ENCODE data around the gene IZUMO2. TPM values are rescaled to one million over a fixed set of nuclear protein-coding genes. Genes with fewer than 3 reads are reported as not detected.

Gene IZUMO2
- total RNA-seq, 4 donors from 2014 or later = not detected

DNA sequence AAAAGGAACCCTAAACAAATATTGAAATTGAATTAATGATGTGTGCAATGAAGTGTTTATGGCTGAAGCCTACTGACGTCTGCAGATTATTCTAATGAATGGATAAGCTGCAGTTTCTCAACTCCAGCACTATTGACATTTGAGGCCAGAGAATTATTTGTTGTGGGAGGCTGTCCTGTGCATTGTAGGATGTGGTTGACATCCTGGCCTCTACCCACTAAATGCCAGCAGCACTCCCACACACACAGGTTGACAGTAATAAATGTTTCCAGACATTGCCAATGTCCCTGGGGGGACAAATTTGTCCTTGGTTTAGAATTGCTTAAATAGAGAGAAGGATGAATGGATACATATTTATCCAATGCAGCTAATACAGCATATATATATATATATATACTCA lies 21.1 kb upstream of the IZUMO2 start:
- ATAC-seq (ENCODE audit: low FRiP score) (no peak), DNase-seq (ENCODE audit: low spot score) (no peak)
- TF ChIP-seq, protein P1, sequence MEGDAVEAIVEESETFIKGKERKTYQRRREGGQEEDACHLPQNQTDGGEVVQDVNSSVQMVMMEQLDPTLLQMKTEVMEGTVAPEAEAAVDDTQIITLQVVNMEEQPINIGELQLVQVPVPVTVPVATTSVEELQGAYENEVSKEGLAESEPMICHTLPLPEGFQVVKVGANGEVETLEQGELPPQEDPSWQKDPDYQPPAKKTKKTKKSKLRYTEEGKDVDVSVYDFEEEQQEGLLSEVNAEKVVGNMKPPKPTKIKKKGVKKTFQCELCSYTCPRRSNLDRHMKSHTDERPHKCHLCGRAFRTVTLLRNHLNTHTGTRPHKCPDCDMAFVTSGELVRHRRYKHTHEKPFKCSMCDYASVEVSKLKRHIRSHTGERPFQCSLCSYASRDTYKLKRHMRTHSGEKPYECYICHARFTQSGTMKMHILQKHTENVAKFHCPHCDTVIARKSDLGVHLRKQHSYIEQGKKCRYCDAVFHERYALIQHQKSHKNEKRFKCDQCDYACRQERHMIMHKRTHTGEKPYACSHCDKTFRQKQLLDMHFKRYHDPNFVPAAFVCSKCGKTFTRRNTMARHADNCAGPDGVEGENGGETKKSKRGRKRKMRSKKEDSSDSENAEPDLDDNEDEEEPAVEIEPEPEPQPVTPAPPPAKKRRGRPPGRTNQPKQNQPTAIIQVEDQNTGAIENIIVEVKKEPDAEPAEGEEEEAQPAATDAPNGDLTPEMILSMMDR (IDR thresholded peaks at IDR 0.05) = no peak

DNA sequence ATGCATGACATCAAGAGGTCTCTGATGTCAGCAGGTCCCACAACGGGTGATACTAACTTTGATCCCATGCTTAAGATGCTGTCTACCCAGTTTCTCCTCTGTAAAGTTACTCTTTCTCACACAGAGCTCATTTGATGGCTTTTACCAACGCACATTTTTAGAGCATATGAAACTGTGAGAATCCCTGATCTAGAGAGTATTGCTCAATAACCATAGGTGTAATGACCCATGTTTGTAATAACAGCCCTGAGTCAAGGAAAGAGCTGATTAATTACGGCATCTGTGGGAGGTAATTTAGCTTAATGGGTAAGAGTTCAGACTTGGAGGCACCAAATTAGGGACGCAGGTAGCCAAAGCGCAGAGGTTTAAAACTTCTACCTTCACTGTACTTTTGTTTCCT lies 18.0 kb upstream of the IZUMO2 start:
- TF ChIP-seq, protein P1 (IDR thresholded peaks at IDR 0.05) = no peak
- no peak for DNase-seq (ENCODE audit: low spot score)
- ATAC-seq (ENCODE audit: low FRiP score) = no peak

DNA sequence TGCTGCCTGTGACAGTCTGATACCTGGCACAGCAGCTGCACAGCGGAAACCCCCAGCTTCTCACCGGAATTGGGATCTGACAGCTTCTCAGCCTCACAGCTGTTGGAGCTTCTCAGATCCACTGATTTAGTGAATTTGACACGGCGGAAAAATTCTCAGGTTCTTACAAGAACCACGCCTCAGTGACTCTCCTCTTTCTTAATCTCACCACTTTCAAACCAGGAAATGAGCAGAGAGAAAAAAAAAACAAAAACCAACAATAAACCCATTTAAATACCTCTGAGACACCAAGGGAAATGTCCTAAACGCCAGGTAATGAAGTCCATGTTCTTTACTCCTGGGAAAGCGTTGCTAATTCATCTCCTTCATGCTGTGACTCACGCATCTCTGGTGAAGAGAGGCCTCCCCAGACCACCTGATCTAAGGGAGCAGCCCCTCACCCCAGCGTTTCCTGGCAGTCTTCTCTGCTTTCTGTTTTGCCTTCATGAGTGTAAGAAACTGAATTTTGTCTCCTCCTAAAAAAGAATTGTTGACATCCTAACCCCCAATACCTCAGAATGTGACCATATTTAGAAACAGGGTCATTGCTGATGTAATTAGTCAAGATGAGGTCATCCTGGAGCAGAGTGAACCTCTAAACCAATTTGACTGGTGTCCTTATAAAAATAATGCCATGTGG lies 15.9 kb upstream of the IZUMO2 start:
- ATAC-seq (ENCODE audit: low FRiP score) (no peak), DNase-seq (ENCODE audit: low spot score) (no peak)
- TF ChIP-seq, protein P1 (IDR thresholded peaks at IDR 0.05) = no peak

DNA sequence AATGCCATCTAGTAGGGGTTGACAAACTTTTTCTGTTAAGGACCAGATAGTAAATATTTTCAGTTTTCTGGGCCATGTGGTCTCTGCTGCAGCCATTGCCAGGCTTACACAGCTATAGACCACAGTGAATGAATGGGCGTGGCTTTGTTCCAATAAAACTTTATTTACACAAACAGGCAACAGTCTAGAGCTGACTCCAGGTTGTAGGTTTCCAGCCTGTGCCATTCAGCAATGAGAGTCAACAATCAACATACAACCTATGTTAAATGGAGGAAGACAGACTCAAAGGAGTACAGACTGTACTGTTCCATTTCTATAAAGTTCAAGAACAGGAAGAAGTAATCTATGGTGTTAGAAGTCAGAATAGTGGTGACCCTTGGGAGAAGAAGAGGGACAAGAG lies 15.2 kb upstream of the IZUMO2 start:
- TF ChIP-seq, protein P1 (IDR thresholded peaks at IDR 0.05) = no peak
- ATAC-seq (ENCODE audit: low FRiP score) (no peak), DNase-seq (ENCODE audit: low spot score) (no peak)

DNA sequence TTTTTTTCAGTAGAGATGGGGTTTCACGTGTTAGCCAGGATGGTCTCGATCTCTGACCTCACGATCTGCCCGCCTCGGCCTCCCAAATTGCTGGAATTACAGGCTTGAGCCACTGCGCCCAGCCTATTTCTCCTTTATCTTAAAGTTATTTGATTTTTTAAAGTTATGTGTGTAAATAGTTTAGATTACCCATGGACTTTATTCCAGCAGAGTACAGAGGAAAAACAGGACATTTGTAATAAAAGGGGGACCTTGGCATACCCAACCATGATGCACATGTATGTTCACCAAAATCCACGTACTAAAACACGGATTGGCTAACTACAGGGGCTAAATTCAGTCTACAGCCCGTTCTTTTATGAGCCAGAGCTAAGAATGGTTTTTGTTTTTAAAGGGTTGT lies 13.7 kb upstream of the IZUMO2 start:
- TF ChIP-seq, protein P1 (IDR thresholded peaks at IDR 0.05) = no peak
- DNase-seq (ENCODE audit: low spot score) (no peak), ATAC-seq (ENCODE audit: low FRiP score) (no peak)

DNA sequence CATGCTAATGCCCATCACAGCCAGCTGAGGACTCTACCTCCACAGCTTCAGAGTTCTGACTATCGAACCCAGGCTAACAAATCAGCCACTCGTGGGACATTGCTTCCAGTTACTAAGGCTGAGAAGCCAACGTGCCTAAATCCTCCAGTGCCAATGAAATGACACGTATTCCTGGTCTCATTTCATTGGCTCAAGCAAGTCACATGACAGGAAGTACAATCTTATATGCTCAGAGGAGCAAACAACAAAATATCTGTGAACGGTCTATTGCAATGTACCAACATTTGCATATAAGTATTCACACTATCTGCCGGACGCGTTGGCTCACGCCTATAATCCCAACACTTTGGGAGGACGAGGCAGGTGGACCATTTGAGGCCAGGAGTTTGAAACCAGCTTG lies 12.8 kb upstream of the IZUMO2 start:
- no peak for DNase-seq (ENCODE audit: low spot score)
- TF ChIP-seq, protein P1 (IDR thresholded peaks at IDR 0.05) = no peak
- no peak for ATAC-seq (ENCODE audit: low FRiP score)

DNA sequence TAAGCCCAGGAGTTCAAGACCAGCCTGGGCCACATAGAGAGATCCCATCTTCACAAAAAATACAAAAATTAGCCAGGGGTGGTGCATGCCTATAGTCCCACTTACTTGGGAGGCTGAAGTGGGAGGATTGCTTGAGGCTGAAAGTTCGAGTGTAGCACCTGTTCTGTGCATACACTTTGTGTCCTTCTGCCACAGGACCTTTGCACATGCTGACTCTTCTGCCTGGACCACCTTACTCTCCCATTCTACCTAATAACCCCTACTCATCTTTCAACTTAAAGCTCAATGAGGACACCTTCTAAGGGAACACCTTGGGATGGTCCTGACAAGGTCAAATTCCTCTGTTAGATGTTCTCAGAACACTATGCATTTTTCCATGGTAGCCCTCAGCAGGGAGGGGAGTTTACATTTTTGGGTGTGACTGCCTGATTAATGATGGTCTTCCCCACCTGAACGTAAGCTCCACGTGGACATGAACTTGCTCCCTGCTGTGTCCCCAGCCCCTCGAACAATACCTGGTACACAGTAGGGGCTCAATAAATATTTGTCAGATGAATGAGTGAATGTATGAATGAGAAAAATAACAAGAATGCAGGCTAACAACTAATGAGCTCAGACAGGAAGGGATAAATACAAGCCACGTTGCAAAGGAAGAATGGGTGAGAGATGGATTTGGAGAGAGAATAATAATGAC lies 11.2 kb upstream of the IZUMO2 start:
- TF ChIP-seq, protein P1 (IDR thresholded peaks at IDR 0.05) = no peak
- no peak for DNase-seq (ENCODE audit: low spot score)
- no peak for ATAC-seq (ENCODE audit: low FRiP score)
